Measurements from ENCODE around the gene MRFAP1L1. TPM values are rescaled to one million over a fixed set of nuclear protein-coding genes. Genes with fewer than 3 reads are reported as not detected.

Gene MRFAP1L1
- total and polyA plus RNA-seq, 2 experiments from 2014 or later = 61.6 to 73.8 TPM

DNA sequence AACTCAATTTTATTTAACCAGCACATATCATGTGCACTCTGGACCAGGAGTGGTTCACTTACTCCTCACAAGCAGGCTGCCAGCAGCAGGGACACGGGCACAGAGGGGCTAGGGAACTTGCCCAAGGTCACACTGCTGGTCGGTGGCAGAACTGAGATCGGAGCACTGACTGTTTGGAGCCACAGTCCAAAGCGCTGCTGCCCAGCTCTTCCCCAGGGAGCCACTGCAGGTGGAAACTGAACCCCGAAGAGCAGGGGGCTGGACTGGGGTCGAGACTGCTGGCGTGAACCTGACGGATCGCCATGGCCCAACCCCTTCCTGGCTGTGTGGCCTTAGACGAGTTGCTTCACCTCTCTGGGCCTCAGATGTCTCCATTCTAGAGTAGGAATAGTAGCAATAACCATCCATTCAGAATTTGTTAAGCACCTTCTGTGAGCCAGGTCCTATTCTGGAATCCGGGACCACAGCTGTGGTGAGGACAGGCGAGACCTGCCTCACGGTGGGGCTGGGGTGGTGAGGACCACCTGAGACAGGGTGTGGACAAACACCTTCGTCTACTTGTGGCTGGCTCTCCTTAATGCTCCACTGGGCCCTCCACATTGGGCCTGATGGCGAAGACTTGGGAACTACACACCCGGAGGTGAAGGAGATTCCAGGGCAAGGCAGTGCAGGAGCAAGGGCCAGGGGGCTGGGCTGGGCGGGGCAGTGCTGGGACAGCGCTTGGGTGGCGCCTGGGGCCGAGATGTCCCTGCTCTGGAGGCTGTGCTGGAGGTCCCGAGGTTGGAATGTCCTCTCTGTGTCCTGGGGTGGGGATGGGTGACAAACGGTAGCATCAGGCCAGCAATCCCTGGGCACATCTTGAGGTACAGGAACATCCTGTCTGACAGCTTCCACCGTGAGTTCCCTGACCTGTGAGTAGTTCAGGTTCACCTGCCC lies 40.9 kb upstream of the MRFAP1L1 start:
- H3K79me2 ChIP-seq (replicated peaks; ENCODE audit: insufficient read depth) = no peaks in the 10 kb centered on the region
- H3K36me3 ChIP-seq (ENCODE audit: insufficient read depth) = no peaks in the 10 kb centered on the region
- no peak overlapping the region for H3K27ac Mint-ChIP-seq
- H3F3A ChIP-seq (replicated peaks; ENCODE audit: low read depth) = no peaks in the 10 kb centered on the region
- no peaks in the 10 kb centered on the region for H3K9me2 ChIP-seq (ENCODE audit: insufficient read depth)
- no peak for TF ChIP-seq CREB1 (CRISPR knock-in tag; IDR thresholded peaks at IDR 0.05; ENCODE audit: low read depth)
- TF ChIP-seq, protein P1, sequence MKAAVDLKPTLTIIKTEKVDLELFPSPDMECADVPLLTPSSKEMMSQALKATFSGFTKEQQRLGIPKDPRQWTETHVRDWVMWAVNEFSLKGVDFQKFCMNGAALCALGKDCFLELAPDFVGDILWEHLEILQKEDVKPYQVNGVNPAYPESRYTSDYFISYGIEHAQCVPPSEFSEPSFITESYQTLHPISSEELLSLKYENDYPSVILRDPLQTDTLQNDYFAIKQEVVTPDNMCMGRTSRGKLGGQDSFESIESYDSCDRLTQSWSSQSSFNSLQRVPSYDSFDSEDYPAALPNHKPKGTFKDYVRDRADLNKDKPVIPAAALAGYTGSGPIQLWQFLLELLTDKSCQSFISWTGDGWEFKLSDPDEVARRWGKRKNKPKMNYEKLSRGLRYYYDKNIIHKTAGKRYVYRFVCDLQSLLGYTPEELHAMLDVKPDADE (IDR thresholded peaks at IDR 0.05) = no peak
- TF ChIP-seq ZNF331 (CRISPR knock-in tag; IDR thresholded peaks at IDR 0.05; ENCODE audit: low read depth) = no peak
- TF ChIP-seq STAT1 (IDR thresholded peaks at IDR 0.05; ENCODE audit: unreplicated experiment) = no peak
- TF ChIP-seq, protein P2, sequence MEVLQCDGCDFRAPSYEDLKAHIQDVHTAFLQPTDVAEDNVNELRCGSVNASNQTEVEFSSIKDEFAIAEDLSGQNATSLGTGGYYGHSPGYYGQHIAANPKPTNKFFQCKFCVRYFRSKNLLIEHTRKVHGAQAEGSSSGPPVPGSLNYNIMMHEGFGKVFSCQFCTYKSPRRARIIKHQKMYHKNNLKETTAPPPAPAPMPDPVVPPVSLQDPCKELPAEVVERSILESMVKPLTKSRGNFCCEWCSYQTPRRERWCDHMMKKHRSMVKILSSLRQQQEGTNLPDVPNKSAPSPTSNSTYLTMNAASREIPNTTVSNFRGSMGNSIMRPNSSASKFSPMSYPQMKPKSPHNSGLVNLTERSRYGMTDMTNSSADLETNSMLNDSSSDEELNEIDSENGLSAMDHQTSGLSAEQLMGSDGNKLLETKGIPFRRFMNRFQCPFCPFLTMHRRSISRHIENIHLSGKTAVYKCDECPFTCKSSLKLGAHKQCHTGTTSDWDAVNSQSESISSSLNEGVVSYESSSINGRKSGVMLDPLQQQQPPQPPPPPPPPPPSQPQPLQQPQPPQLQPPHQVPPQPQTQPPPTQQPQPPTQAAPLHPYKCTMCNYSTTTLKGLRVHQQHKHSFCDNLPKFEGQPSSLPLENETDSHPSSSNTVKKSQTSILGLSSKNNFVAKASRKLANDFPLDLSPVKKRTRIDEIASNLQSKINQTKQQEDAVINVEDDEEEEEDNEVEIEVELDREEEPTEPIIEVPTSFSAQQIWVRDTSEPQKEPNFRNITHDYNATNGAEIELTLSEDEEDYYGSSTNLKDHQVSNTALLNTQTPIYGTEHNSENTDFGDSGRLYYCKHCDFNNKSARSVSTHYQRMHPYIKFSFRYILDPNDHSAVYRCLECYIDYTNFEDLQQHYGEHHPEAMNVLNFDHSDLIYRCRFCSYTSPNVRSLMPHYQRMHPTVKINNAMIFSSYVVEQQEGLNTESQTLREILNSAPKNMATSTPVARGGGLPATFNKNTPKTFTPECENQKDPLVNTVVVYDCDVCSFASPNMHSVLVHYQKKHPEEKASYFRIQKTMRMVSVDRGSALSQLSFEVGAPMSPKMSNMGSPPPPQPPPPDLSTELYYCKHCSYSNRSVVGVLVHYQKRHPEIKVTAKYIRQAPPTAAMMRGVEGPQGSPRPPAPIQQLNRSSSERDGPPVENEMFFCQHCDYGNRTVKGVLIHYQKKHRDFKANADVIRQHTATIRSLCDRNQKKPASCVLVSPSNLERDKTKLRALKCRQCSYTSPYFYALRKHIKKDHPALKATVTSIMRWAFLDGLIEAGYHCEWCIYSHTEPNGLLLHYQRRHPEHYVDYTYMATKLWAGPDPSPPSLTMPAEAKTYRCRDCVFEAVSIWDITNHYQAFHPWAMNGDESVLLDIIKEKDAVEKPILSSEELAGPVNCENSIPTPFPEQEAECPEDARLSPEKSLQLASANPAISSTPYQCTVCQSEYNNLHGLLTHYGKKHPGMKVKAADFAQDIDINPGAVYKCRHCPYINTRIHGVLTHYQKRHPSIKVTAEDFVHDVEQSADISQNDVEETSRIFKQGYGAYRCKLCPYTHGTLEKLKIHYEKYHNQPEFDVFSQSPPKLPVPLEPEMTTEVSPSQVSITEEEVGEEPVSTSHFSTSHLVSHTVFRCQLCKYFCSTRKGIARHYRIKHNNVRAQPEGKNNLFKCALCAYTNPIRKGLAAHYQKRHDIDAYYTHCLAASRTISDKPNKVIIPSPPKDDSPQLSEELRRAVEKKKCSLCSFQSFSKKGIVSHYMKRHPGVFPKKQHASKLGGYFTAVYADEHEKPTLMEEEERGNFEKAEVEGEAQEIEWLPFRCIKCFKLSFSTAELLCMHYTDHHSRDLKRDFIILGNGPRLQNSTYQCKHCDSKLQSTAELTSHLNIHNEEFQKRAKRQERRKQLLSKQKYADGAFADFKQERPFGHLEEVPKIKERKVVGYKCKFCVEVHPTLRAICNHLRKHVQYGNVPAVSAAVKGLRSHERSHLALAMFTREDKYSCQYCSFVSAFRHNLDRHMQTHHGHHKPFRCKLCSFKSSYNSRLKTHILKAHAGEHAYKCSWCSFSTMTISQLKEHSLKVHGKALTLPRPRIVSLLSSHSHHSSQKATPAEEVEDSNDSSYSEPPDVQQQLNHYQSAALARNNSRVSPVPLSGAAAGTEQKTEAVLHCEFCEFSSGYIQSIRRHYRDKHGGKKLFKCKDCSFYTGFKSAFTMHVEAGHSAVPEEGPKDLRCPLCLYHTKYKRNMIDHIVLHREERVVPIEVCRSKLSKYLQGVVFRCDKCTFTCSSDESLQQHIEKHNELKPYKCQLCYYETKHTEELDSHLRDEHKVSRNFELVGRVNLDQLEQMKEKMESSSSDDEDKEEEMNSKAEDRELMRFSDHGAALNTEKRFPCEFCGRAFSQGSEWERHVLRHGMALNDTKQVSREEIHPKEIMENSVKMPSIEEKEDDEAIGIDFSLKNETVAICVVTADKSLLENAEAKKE (CRISPR knock-in tag; IDR thresholded peaks at IDR 0.05) = no peak
- TF ChIP-seq, protein P3, sequence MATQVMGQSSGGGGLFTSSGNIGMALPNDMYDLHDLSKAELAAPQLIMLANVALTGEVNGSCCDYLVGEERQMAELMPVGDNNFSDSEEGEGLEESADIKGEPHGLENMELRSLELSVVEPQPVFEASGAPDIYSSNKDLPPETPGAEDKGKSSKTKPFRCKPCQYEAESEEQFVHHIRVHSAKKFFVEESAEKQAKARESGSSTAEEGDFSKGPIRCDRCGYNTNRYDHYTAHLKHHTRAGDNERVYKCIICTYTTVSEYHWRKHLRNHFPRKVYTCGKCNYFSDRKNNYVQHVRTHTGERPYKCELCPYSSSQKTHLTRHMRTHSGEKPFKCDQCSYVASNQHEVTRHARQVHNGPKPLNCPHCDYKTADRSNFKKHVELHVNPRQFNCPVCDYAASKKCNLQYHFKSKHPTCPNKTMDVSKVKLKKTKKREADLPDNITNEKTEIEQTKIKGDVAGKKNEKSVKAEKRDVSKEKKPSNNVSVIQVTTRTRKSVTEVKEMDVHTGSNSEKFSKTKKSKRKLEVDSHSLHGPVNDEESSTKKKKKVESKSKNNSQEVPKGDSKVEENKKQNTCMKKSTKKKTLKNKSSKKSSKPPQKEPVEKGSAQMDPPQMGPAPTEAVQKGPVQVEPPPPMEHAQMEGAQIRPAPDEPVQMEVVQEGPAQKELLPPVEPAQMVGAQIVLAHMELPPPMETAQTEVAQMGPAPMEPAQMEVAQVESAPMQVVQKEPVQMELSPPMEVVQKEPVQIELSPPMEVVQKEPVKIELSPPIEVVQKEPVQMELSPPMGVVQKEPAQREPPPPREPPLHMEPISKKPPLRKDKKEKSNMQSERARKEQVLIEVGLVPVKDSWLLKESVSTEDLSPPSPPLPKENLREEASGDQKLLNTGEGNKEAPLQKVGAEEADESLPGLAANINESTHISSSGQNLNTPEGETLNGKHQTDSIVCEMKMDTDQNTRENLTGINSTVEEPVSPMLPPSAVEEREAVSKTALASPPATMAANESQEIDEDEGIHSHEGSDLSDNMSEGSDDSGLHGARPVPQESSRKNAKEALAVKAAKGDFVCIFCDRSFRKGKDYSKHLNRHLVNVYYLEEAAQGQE (IDR thresholded peaks at IDR 0.05; ENCODE audit: unreplicated experiment) = no peak
- no peak for TF ChIP-seq JUNB (IDR thresholded peaks at IDR 0.05; ENCODE audit: unreplicated experiment)
- no peak for TF ChIP-seq ZNF114 (CRISPR knock-in tag; IDR thresholded peaks at IDR 0.05)
- no peak for TF ChIP-seq NANOG (IDR thresholded peaks at IDR 0.05; ENCODE audit: borderline replicate concordance)
- no peak for TF ChIP-seq EZH2phosphoT487 (IDR thresholded peaks at IDR 0.05; ENCODE audit: unreplicated experiment)
- TF ChIP-seq POLR2AphosphoS5 (IDR thresholded peaks at IDR 0.05; ENCODE audit: low read depth) = no peak
- TF ChIP-seq, protein P4, sequence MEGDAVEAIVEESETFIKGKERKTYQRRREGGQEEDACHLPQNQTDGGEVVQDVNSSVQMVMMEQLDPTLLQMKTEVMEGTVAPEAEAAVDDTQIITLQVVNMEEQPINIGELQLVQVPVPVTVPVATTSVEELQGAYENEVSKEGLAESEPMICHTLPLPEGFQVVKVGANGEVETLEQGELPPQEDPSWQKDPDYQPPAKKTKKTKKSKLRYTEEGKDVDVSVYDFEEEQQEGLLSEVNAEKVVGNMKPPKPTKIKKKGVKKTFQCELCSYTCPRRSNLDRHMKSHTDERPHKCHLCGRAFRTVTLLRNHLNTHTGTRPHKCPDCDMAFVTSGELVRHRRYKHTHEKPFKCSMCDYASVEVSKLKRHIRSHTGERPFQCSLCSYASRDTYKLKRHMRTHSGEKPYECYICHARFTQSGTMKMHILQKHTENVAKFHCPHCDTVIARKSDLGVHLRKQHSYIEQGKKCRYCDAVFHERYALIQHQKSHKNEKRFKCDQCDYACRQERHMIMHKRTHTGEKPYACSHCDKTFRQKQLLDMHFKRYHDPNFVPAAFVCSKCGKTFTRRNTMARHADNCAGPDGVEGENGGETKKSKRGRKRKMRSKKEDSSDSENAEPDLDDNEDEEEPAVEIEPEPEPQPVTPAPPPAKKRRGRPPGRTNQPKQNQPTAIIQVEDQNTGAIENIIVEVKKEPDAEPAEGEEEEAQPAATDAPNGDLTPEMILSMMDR (conservative IDR thresholded peaks at IDR 0.05; ENCODE audit: low read depth in 2 of 2) = no peak
- TF ChIP-seq EZH2 (IDR thresholded peaks at IDR 0.05; ENCODE audit: low read depth, unreplicated experiment) = no peak
- DNase-seq (ENCODE audit: low spot score) (no peak), ATAC-seq (no peak)
- no peak overlapping the region for H3K27ac ChIP-seq (ENCODE audit: low read depth)
- no peak overlapping the region for H3K4me3 Mint-ChIP-seq
- no peaks in the 10 kb centered on the region for H3K27me3 ChIP-seq (ENCODE audit: insufficient read depth)
- no peak overlapping the region for H2AFZ ChIP-seq
- no peaks in the 10 kb centered on the region for H3K27me3 Mint-ChIP-seq (ENCODE audit: insufficient read depth, low read depth, poor library complexity)
- no peaks in the 10 kb centered on the region; the same call in 2 of the 3 replicates for H3K9me3 Mint-ChIP-seq
- H3K4me1 ChIP-seq (ENCODE audit: insufficient read depth) = no peaks in the 10 kb centered on the region
- H3K4me1 Mint-ChIP-seq = peaks cover 4% of the 10 kb centered on the region; the same call in 2 of the 3 replicates
- H3K4me2 ChIP-seq = no peak overlapping the region
- H3K36me3 Mint-ChIP-seq (ENCODE audit: low read depth) = no peaks in the 10 kb centered on the region
- H3K4me3 ChIP-seq = no peak overlapping the region
- no peaks in the 10 kb centered on the region for H4K20me1 ChIP-seq (replicated peaks; ENCODE audit: insufficient read depth)
